ENCODE measurements around the gene VPS4A. TPM values are rescaled to one million over a fixed set of nuclear protein-coding genes. Genes with fewer than 3 reads are reported as not detected.
A peak's percentile ranks its signal among the peaks of the same experiment; 100 is the strongest.

Gene VPS4A
- total and polyA plus RNA-seq, 10 of the 15 experiments (the other 5 are each of a cell fraction or from before 2014, with no cell fraction given) = 5.2 to 36.3 (median 21.4) TPM

- TF ChIP-seq ZSCAN29 (IDR thresholded peaks at IDR 0.05) (no peak), NKRF (conservative IDR thresholded peaks at IDR 0.05) (peak; percentile 96), CHD1 (IDR thresholded peaks at IDR 0.05; ENCODE audit: low read depth, low read length) (no peak), NRF1 (conservative IDR thresholded peaks at IDR 0.05; ENCODE audit: low read depth, low read length) (no peak), JUNB (IDR thresholded peaks at IDR 0.05) (no peak), YY1 (IDR thresholded peaks at IDR 0.05; ENCODE audit: low read depth, low read length) (peak; percentile 96), ZBTB4 (CRISPR knock-in tag; IDR thresholded peaks at IDR 0.05) (no peak), BACH1 (IDR thresholded peaks at IDR 0.05; ENCODE audit: borderline replicate concordance) (peak; percentile 90), RELA (IDR thresholded peaks at IDR 0.05; ENCODE audit: borderline replicate concordance, partially characterized antibody) (no peak), MYC (IDR thresholded peaks at IDR 0.05; ENCODE audit: insufficient read depth, insufficient read length, insufficient replicate concordance, low read length, severe bottlenecking) (peak; percentile 90), CHD4 (IDR thresholded peaks at IDR 0.05) (no peak), BCLAF1 (IDR thresholded peaks at IDR 0.05) (0 out of 2 replicates have a peak, but pooled peaks have one; percentile 61), PBX3 (IDR thresholded peaks at IDR 0.05; ENCODE audit: insufficient replicate concordance, low read depth, low read length) (peak; percentile 50), IRF4 (IDR thresholded peaks at IDR 0.05; ENCODE audit: low read depth, low read length) (no peak), ZNF384 (IDR thresholded peaks at IDR 0.05; ENCODE audit: borderline replicate concordance, low read depth, low read length) (no peak), NR2F1 (conservative IDR thresholded peaks at IDR 0.05) (peak; percentile 78), ATF2 (IDR thresholded peaks at IDR 0.05; ENCODE audit: low read length) (no peak), STAT1 (conservative IDR thresholded peaks at IDR 0.05) (no peak; the same call in 1 of the 2 replicates), SUZ12 (IDR thresholded peaks at IDR 0.05; ENCODE audit: unreplicated experiment) (no peak)
These were observed 19.3 kb downstream of the VPS4A start, which contains the start of gene PDF (continued) for GRCh38 chr16:69330286-69331109.

Measured in GM12878 (cell line).